CD8-positive, alpha-beta memory T cell (primary cell): ENCODE data around the gene TSPEAR. TPM values are rescaled to one million over a fixed set of nuclear protein-coding genes. Genes with fewer than 3 reads are reported as not detected.

ENCODE experiments used
- CTCF ChIA-PET: fragments of 350-600 bp; sonication (Branson Sonifier 250); formaldehyde crosslinking; loops from one replicate; lab custom pipeline; 2021; ENCODE audit warnings: antibody characterized with exemption; lab: Charles Lee
- POLR2A ChIA-PET: fragments of 350-600 bp; sonication (Branson Sonifier 250); formaldehyde crosslinking; loops from one replicate; lab custom pipeline; 2021; ENCODE audit warnings: antibody characterized with exemption; lab: Charles Lee
- DNase-seq, 5 donors: peaks; one replicate each; pipeline versions ENCODE4 v3.0.0 to v3.0.0-alpha.2; 2020 to 2022; ENCODE audit warnings: mixed read lengths in 1 of 5
- H3K27ac ChIP-seq: one replicate; pipeline ENCODE4 v1.7.0; 2013; ENCODE audit warnings: low read depth, mild to moderate bottlenecking, low read length, moderate library complexity
- H3K27me3 ChIP-seq: 2 replicates; pipeline ENCODE4 v1.7.0; 2013; ENCODE audit warnings: low read length, mild to moderate bottlenecking; ENCODE audit not compliant: insufficient read depth, poor library complexity, severe bottlenecking
- H3K36me3 ChIP-seq: 2 replicates; pipeline ENCODE4 v1.7.0; 2013; ENCODE audit warnings: mild to moderate bottlenecking, low read length, moderate library complexity; ENCODE audit not compliant: insufficient read depth
- H3K4me1 ChIP-seq: 2 replicates; pipeline ENCODE4 v1.7.0; 2013; ENCODE audit warnings: mild to moderate bottlenecking, low read length, moderate library complexity; ENCODE audit not compliant: insufficient read depth
- H3K4me3 ChIP-seq: 2 replicates; pipeline ENCODE4 v1.7.0; 2013; ENCODE audit warnings: mild to moderate bottlenecking, low read length
- H3K9me3 ChIP-seq: 2 replicates; pipeline ENCODE4 v1.7.0; 2013; ENCODE audit warnings: mild to moderate bottlenecking, low read length
- H3K27ac Mint-ChIP-seq, 8 donors: one replicate each; pipeline ENCODE4 v1.8.0; 2020 to 2021; ENCODE audit warnings: mixed read lengths in 8 of 8, mild to moderate bottlenecking in 6 of 8, inconsistent platforms in 3 of 8, moderate library complexity in 3 of 8
- H3K27me3 Mint-ChIP-seq, 2 donors: one replicate each; pipeline ENCODE4 v1.8.0; 2020 to 2021; ENCODE audit warnings: mixed read lengths in 2 of 2, mild to moderate bottlenecking in 1 of 2, moderate library complexity in 1 of 2
- H3K36me3 Mint-ChIP-seq, 3 donors: one replicate each; pipeline ENCODE4 v1.8.0; 2020 to 2021; ENCODE audit warnings: mixed read lengths in 3 of 3, inconsistent platforms in 1 of 3, mild to moderate bottlenecking in 1 of 3
- H3K4me1 Mint-ChIP-seq, 3 donors: one replicate each; pipeline ENCODE4 v1.8.0; 2020 to 2021; ENCODE audit warnings: mixed read lengths in 3 of 3, inconsistent platforms in 1 of 3, mild to moderate bottlenecking in 1 of 3
- H3K4me3 Mint-ChIP-seq, 7 donors: one replicate each; pipeline ENCODE4 v1.8.0; 2020 to 2021; ENCODE audit warnings: mixed read lengths in 7 of 7, mild to moderate bottlenecking in 6 of 7, moderate library complexity in 4 of 7, inconsistent platforms in 2 of 7
- H3K9me3 Mint-ChIP-seq, 5 donors: one replicate each; pipeline ENCODE4 v1.8.0; 2020 to 2022; ENCODE audit warnings: mixed read lengths in 5 of 5, mild to moderate bottlenecking in 3 of 5, moderate library complexity in 2 of 5, inconsistent platforms in 1 of 5
- polyA plus RNA-seq: library from polyadenylated mRNA; unstranded; fragments of 300-500 nt; fragmentation: Illumina TruSeq; gene quantifications from one replicate; pipeline ENCODE4 v1.2.3, GENCODE V29; 2021
- total RNA-seq, 2 experiments: library from RNA; stranded (reverse); gene quantifications; one replicate each; pipeline ENCODE4 v1.2.3, GENCODE V29; 2021

Gene TSPEAR
- total and polyA plus RNA-seq, 3 experiments from 2014 or later, result 0.05 TPM; not detected in 2

GRCh38 chr21:44466996-44467858, 244.1 kb downstream of the TSPEAR start:
- H3K27ac Mint-ChIP-seq, result no peak overlapping the region
- no peaks in the 10 kb centered on the region for H3K9me3 Mint-ChIP-seq
- H3K36me3 Mint-ChIP-seq, result no peaks in the 10 kb centered on the region
- no peak for DNase-seq
- CTCF ChIA-PET, result no interaction called here
- Histone ChIP-seq H3K27ac (no peak overlapping the region), H3K36me3 (no peaks in the 10 kb centered on the region), H3K4me3 (no peak overlapping the region), H3K27me3 (no peaks in the 10 kb centered on the region), H3K9me3 (no peaks in the 10 kb centered on the region), H3K4me1 (no peaks in the 10 kb centered on the region)
- H3K4me3 Mint-ChIP-seq, result no peak overlapping the region
- POLR2A ChIA-PET, result no interaction called here
- no peaks in the 10 kb centered on the region for H3K4me1 Mint-ChIP-seq
- peaks cover 0 to 4% of the 10 kb centered on the region in 2 donors for H3K27me3 Mint-ChIP-seq

- no peaks in the 10 kb centered on the region for H3K4me1 Mint-ChIP-seq
- H3K27me3 Mint-ChIP-seq, result peaks cover 0 to 4% of the 10 kb centered on the region in 2 donors
- Histone ChIP-seq H3K36me3 (no peaks in the 10 kb centered on the region), H3K4me1 (no peaks in the 10 kb centered on the region), H3K9me3 (no peaks in the 10 kb centered on the region), H3K4me3 (no peak overlapping the region), H3K27ac (no peak overlapping the region), H3K27me3 (no peaks in the 10 kb centered on the region)
- no peak for DNase-seq
- no peaks in the 10 kb centered on the region for H3K9me3 Mint-ChIP-seq
- H3K36me3 Mint-ChIP-seq, result no peaks in the 10 kb centered on the region
- CTCF ChIA-PET, result no interaction called here
- no peak overlapping the region for H3K27ac Mint-ChIP-seq
- POLR2A ChIA-PET, result no interaction called here
- H3K4me3 Mint-ChIP-seq, result no peak overlapping the region
Observed at GRCh38 chr21:44466351-44466954, 244.9 kb downstream of the TSPEAR start.

GRCh38 chr21:44464351-44464750, 247.0 kb downstream of the TSPEAR start:
- Mint-ChIP-seq H3K4me1 (no peaks in the 10 kb centered on the region), H3K9me3 (no peaks in the 10 kb centered on the region), H3K27me3 (peaks cover 0 to 4% of the 10 kb centered on the region in 2 donors), H3K36me3 (no peaks in the 10 kb centered on the region), H3K4me3 (no peak overlapping the region), H3K27ac (no peak overlapping the region)
- Histone ChIP-seq H3K27ac (no peak overlapping the region), H3K27me3 (no peaks in the 10 kb centered on the region), H3K4me1 (no peaks in the 10 kb centered on the region), H3K9me3 (no peaks in the 10 kb centered on the region), H3K36me3 (no peaks in the 10 kb centered on the region), H3K4me3 (no peak overlapping the region)
- ChIA-PET CTCF (interaction anchor here (1.6 kb wide), 1 partner anchor 21 kb away, joined by 3 read pairs; no protein-coding TSS in a partner anchor), POLR2A (no interaction called here)
- no peak for DNase-seq

- DNase-seq, result no peak
- no peaks in the 10 kb centered on the region for H3K27me3 ChIP-seq
- no peak overlapping the region for H3K27ac Mint-ChIP-seq
- no peaks in the 10 kb centered on the region for H3K9me3 ChIP-seq
- H3K27me3 Mint-ChIP-seq, result peaks cover 0 to 2% of the 10 kb centered on the region in 2 donors
- ChIA-PET CTCF (interaction anchor here (1.6 kb wide), 1 partner anchor 21 kb away, joined by 3 read pairs; no protein-coding TSS in a partner anchor), POLR2A (no interaction called here)
- H3K4me1 Mint-ChIP-seq, result no peaks in the 10 kb centered on the region
- no peaks in the 10 kb centered on the region for H3K36me3 Mint-ChIP-seq
- no peak overlapping the region for H3K4me3 ChIP-seq
- no peaks in the 10 kb centered on the region for H3K4me1 ChIP-seq
- H3K4me3 Mint-ChIP-seq, result no peak overlapping the region
- no peaks in the 10 kb centered on the region for H3K9me3 Mint-ChIP-seq
- H3K27ac ChIP-seq, result no peak overlapping the region
- no peaks in the 10 kb centered on the region for H3K36me3 ChIP-seq
Observed at GRCh38 chr21:44463724-44464123, 247.6 kb downstream of the TSPEAR start.

GRCh38 chr21:44462834-44463200, 248.6 kb downstream of the TSPEAR start:
- Histone ChIP-seq H3K4me1 (no peaks in the 10 kb centered on the region), H3K9me3 (no peaks in the 10 kb centered on the region), H3K4me3 (no peak overlapping the region), H3K27me3 (no peaks in the 10 kb centered on the region), H3K27ac (no peak overlapping the region), H3K36me3 (no peaks in the 10 kb centered on the region)
- Mint-ChIP-seq H3K27ac (no peak overlapping the region), H3K4me3 (no peak overlapping the region), H3K27me3 (peaks cover 0 to 2% of the 10 kb centered on the region in 2 donors), H3K4me1 (no peaks in the 10 kb centered on the region), H3K36me3 (no peaks in the 10 kb centered on the region), H3K9me3 (no peaks in the 10 kb centered on the region)
- CTCF ChIA-PET, result interaction anchor here (1.6 kb wide), 1 partner anchor 20 kb away, joined by 3 read pairs; no protein-coding TSS in a partner anchor
- POLR2A ChIA-PET, result no interaction called here
- no peak for DNase-seq

GRCh38 chr21:44462086-44462833, 249.1 kb downstream of the TSPEAR start:
- no peaks in the 10 kb centered on the region for H3K9me3 Mint-ChIP-seq
- no peak overlapping the region for H3K27ac Mint-ChIP-seq
- POLR2A ChIA-PET, result no interaction called here
- CTCF ChIA-PET, result interaction anchor here (1.6 kb wide), 1 partner anchor 19 kb away, joined by 3 read pairs; no protein-coding TSS in a partner anchor
- Histone ChIP-seq H3K36me3 (no peaks in the 10 kb centered on the region), H3K4me1 (no peaks in the 10 kb centered on the region), H3K27ac (no peak overlapping the region), H3K4me3 (no peak overlapping the region), H3K9me3 (no peaks in the 10 kb centered on the region), H3K27me3 (no peaks in the 10 kb centered on the region)
- DNase-seq, result no peak
- H3K4me1 Mint-ChIP-seq, result no peaks in the 10 kb centered on the region
- no peaks in the 10 kb centered on the region for H3K36me3 Mint-ChIP-seq
- peaks cover 0 to 2% of the 10 kb centered on the region in 2 donors for H3K27me3 Mint-ChIP-seq
- H3K4me3 Mint-ChIP-seq, result no peak overlapping the region

- Histone ChIP-seq H3K27ac (no peak overlapping the region), H3K36me3 (no peaks in the 10 kb centered on the region), H3K27me3 (no peaks in the 10 kb centered on the region), H3K4me1 (no peaks in the 10 kb centered on the region), H3K4me3 (no peak overlapping the region), H3K9me3 (no peaks in the 10 kb centered on the region)
- ChIA-PET POLR2A (no interaction called here), CTCF (no interaction called here)
- DNase-seq, result no peak
- Mint-ChIP-seq H3K4me3 (no peak overlapping the region), H3K4me1 (no peaks in the 10 kb centered on the region), H3K27me3 (no peaks in the 10 kb centered on the region), H3K27ac (no peak overlapping the region), H3K9me3 (no peaks in the 10 kb centered on the region), H3K36me3 (no peaks in the 10 kb centered on the region)
Observed at GRCh38 chr21:44461464-44462001, 249.8 kb downstream of the TSPEAR start.
